Measurements from ENCODE around the gene GPR143. TPM values are rescaled to one million over a fixed set of nuclear protein-coding genes. Genes with fewer than 3 reads are reported as not detected.
"Not testable (repeated sequence)": the region's sequence is repeated elsewhere in the genome, so short reads cannot be mapped to it uniquely, and the experiment has no call there.

GPR143 gene
- total RNA-seq, 2 experiments from 2014 or later: not detected

DNA sequence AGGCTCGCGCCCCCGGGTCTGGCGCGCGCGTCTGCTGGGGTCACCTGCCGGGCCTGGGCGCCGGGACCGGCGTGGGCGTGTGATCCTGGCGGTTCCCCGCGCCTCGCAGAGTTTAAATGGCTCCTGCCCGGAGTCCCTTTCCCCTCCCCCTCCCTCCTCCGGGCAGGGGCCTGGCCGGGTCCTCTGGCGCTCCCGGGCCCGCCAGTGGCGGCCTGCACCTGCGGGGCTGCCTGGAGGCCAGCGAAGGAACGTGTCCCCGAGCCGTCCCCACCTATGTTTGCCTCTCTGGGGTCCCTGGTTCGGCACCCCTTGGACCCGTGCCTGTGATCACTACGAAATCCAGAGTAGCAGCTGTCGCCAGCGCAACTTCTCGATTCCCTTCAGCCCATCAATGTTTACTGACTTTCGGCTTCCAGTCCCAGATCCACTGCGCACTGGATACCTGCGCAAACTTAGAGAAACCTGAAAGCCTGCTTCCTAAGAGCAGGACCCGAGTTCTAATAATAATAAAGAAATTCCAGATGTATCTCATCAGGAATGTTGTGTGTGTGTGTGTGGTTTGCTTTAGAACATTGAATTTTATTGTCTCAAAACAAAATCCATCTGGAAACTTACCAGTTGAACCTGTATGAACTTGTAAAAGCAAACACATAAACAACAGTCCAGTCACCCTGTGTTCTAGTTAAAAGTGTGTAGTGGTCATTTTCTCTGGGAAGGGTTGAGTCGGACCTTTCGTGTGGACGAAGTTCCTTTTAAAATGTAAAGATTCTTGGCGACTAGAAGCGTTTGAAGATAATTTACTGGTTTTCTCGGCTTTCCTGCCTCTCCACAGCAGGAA is 21.4 kb upstream of the GPR143 start:
- POLR2A ChIA-PET: no interaction called here
- no peak overlapping the region for H3K4me3 Mint-ChIP-seq
- no peaks in the 10 kb centered on the region for H3K36me3 Mint-ChIP-seq (ENCODE audit: low read depth)

DNA sequence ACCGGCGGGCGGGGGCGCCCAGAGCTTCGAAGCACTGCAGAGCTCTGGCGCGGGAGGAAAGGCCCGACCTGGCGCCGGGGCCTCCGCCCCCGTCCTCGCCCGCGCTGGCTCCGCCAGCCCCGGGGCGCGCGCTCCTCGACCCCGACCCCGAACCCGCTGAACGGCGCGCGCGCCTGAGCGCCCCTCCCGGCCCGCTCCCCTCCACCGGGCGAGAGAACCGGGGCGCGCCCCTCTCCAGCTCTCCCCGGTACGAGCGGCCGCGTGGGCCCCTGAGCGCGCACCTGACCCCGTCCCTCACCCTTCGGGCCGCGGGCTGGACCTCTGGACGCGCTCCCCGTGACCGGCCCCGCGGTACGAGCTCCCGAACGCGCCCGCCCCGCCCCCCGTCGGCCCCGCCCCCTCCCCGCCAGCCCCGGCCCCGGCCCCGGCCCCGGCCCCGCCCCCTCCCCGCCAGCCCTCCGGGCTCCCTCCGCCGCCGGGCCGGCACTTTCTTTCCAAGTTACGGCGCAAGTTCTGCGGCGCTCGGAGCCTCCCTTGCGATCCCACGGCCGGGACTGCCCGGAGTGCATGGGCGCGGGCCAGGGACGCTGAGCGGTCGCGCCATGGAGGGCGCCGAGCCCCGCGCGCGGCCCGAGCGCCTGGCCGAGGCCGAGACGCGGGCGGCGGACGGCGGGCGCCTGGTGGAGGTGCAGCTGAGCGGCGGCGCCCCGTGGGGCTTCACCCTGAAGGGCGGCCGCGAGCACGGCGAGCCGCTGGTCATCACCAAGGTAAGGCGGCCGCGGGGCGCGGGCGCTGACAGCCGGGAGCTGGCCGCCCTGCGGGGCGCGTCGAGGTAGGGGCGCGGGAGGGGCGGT is 20.5 kb upstream of the GPR143 start, which contains the start of gene SHROOM2:
TSS of gene SHROOM2 (plus strand) at position 486 of the 854 bp plus-strand sequence. CDS start at position 603, 117 bp downstream.
- intact Hi-C loops (cut with DNase I, micrococcal nuclease): no loop called here
- ChIA-PET POLR2A (no interaction called here), CTCF (interaction anchor here (0.5 kb wide), 1 partner anchor 360 kb away, joined by 3 read pairs; no protein-coding TSS in a partner anchor)
- no peak for ATAC-seq
- Mint-ChIP-seq H3K4me3 (no peak within 1 kb of the TSS), H3K9me3 (ENCODE audit: low read depth) (no peaks in the 10 kb centered on the region), H3K36me3 (ENCODE audit: low read depth) (no peaks in the 10 kb centered on the region), H3K27ac (no peak within 1 kb of the TSS), H3K27me3 (peaks cover 33% of the 10 kb centered on the region), H3K4me1 (no peaks in the 10 kb centered on the region)
- DNase-seq: peak; percentile 10

More for the DNA sequence above, 21.4 kb upstream of the GPR143 start:
- intact Hi-C loops (cut with DNase I, micrococcal nuclease): no loop called here
- CTCF ChIA-PET: no interaction called here
- DNase-seq (peak; percentile 4), ATAC-seq (no peak)
- Mint-ChIP-seq H3K27ac (no peak overlapping the region), H3K9me3 (ENCODE audit: low read depth) (no peaks in the 10 kb centered on the region), H3K27me3 (peaks cover 33% of the 10 kb centered on the region), H3K4me1 (no peaks in the 10 kb centered on the region)

DNA sequence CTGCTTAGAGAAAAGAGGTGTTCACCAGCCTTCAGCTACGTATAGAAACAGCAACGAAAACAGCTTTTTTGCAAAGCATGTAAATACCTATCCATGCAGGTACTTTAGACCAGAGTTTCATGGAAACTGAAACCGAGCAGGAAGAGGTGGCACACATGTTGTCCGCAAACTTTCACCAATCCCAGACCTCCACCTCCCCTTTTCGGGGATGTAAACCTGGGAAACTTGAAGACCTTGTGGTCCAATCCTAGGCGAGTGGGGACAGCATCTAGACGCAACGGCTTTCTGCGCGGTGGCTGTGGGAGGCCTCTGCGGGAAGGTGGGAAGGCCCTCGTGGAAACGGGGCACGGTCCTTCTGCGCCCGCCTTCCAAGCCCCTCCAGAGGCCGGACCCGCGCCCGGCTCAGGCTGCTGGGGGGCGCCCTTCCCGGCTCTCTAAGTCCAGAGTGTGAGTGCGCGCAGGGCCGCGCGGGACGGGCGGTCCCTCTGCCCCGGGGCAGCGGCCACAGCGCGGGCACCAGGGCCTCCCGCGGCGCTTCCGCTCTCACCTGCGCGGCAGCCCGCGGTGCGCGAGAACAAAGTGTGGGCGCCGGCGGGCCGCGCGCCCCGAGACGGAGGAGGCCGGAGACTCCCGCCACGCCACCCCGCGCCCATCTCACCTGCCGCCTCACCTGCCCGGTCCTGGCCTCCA is 19.8 kb upstream of the GPR143 start:
- intact Hi-C loops (cut with DNase I, micrococcal nuclease): no loop called here
- H3K4me3 Mint-ChIP-seq: no peak overlapping the region
- no peak overlapping the region for H3K27ac Mint-ChIP-seq
- peaks cover 31% of the 10 kb centered on the region for H3K27me3 Mint-ChIP-seq
- DNase-seq (no peak), ATAC-seq (no peak)
- CTCF ChIA-PET: interaction anchor here (0.5 kb wide), 1 partner anchor 361 kb away, joined by 3 read pairs; no protein-coding TSS in a partner anchor
- H3K9me3 Mint-ChIP-seq (ENCODE audit: low read depth): no peaks in the 10 kb centered on the region
- POLR2A ChIA-PET: no interaction called here
- no peaks in the 10 kb centered on the region for H3K4me1 Mint-ChIP-seq
- H3K36me3 Mint-ChIP-seq (ENCODE audit: low read depth): no peaks in the 10 kb centered on the region

DNA sequence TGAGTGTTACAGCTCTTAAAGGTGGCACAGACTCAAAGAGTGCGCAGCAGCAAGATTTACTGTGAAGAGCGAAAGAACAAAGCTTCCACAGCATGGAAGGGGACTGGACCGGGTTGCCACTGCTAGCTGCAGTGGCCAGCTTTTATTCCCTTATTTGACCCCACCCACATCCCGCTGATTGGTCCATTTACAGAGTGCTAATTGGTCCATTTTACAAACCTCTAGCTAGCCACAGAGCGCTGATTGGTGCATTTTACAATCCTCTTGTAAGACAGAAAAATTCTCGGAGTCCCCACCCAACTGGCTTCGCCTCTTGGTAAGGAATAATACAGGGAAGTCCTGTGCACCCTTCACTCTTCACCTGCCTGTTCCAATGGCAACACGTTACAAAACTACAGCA is 18.7 kb upstream of the GPR143 start:
- POLR2A ChIA-PET: no interaction called here
- Mint-ChIP-seq H3K9me3 (ENCODE audit: low read depth) (no peaks in the 10 kb centered on the region), H3K27ac (no peak overlapping the region), H3K4me1 (no peaks in the 10 kb centered on the region), H3K27me3 (peaks cover 28% of the 10 kb centered on the region), H3K4me3 (no peak overlapping the region), H3K36me3 (ENCODE audit: low read depth) (no peaks in the 10 kb centered on the region)
- CTCF ChIA-PET: no interaction called here
- intact Hi-C loops (cut with DNase I, micrococcal nuclease): no loop called here
- no peak for DNase-seq
- ATAC-seq: no peak

DNA sequence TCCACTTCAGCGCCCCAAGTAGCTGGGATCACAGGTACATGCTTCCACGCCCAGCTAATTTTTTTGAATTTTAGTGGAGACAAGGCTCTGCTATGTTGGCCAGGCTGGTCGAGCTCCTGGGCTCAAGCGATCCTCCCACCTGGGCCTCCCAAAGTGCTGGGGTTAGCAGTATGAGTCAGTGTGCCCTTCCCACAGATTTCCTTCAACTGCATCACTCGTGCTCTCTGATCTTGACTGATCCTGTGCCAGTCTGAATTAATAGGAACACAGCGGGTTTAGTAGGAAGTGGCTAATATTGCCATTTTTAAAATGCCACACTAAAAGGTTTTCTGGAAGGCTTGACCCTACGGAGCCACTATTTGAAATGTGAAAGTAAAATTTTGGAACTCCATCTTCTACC is 16.3 kb upstream of the GPR143 start:
- intact Hi-C loops (cut with DNase I, micrococcal nuclease): no loop called here
- no peak for DNase-seq
- ChIA-PET POLR2A (no interaction called here), CTCF (no interaction called here)
- Mint-ChIP-seq H3K27me3 (peaks cover 16% of the 10 kb centered on the region), H3K36me3 (ENCODE audit: low read depth) (no peaks in the 10 kb centered on the region), H3K27ac (no peak overlapping the region), H3K4me1 (no peaks in the 10 kb centered on the region), H3K4me3 (no peak overlapping the region), H3K9me3 (ENCODE audit: low read depth) (no peaks in the 10 kb centered on the region)
- ATAC-seq: no peak

DNA sequence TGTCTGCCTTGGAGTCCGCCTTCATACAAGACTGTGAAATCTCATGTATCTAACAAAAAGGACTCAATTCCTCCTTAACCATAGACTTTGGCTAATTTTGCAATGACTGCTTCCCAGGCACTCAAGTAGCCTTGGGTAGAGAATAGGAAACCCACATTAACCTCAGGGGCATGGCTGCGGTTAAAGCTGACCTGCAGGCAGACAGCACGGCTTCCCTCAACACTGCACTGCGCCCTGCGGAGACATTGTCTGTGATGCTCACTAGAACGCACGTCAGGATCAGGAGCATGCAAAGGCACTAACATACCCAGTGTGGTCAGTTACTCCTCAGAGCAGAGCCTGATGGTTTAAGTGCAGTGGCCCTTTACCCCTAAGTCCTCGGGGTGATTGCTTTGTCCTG is 10.3 kb upstream of the GPR143 start:
- ChIA-PET CTCF (no interaction called here), POLR2A (no interaction called here)
- Mint-ChIP-seq H3K4me1 (no peaks in the 10 kb centered on the region), H3K4me3 (no peak overlapping the region), H3K9me3 (ENCODE audit: low read depth) (no peaks in the 10 kb centered on the region), H3K27me3 (peaks cover 16% of the 10 kb centered on the region), H3K36me3 (ENCODE audit: low read depth) (no peaks in the 10 kb centered on the region), H3K27ac (no peak overlapping the region)
- intact Hi-C loops (cut with DNase I, micrococcal nuclease): no loop called here
- ATAC-seq (no peak), DNase-seq (no peak)

DNA sequence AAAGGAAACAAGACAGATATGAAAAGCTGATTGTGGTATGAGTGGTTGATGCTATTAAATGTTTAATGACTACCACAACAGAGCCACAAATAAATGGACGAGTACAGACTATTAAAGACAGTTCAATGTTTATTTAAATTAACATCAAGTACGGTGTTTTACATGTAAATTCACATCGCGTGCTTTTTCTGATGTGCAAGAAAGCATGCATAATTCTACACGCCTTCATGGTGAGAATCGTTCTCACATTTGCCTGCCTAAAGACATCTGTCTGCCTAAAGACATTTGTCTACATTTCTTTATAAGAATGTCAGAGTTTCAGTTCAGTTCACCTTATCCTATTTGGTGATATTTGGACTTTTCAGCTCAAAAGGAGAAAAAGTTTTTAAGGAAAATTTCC is 7.3 kb upstream of the GPR143 start:
- Mint-ChIP-seq H3K27me3 (peaks cover 12% of the 10 kb centered on the region), H3K4me3 (no peak overlapping the region), H3K4me1 (no peaks in the 10 kb centered on the region), H3K36me3 (ENCODE audit: low read depth) (no peaks in the 10 kb centered on the region), H3K27ac (no peak overlapping the region), H3K9me3 (ENCODE audit: low read depth) (no peaks in the 10 kb centered on the region)
- ChIA-PET POLR2A (interaction anchor here (0.7 kb wide), 1 partner anchor 643 kb away, joined by 6 read pairs; no protein-coding TSS in a partner anchor), CTCF (no interaction called here)
- ATAC-seq (no peak), DNase-seq (no peak)
- intact Hi-C loops (cut with DNase I, micrococcal nuclease): no loop called here

DNA sequence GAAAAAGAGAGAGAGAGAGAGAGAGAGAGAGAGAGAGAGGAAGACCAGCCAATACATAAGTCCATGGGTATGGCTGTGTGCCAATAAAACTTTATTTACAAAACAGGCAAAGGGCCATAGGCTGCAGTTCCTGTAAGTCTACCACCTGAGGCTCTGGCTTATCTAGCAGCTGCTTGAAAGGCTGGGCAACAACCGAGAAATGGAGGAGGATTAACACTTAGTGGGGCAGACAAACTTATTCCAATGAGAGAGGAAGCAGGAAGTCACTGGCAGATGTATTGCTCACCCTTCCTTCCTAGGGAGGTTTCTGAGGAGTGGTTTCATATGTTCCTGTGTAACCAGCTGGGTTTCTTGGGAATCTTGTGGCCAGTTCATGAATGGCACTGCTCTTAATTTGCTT is 4.7 kb upstream of the GPR143 start:
- no peak for DNase-seq
- Mint-ChIP-seq H3K27me3 (peaks cover 13% of the 10 kb centered on the region), H3K36me3 (ENCODE audit: low read depth) (no peaks in the 10 kb centered on the region), H3K4me1 (no peaks in the 10 kb centered on the region), H3K4me3 (no peak overlapping the region), H3K9me3 (ENCODE audit: low read depth) (no peaks in the 10 kb centered on the region), H3K27ac (no peak overlapping the region)
- POLR2A ChIA-PET: no interaction called here
- intact Hi-C loops (cut with DNase I, micrococcal nuclease): no loop called here
- ATAC-seq: no peak
- CTCF ChIA-PET: no interaction called here

DNA sequence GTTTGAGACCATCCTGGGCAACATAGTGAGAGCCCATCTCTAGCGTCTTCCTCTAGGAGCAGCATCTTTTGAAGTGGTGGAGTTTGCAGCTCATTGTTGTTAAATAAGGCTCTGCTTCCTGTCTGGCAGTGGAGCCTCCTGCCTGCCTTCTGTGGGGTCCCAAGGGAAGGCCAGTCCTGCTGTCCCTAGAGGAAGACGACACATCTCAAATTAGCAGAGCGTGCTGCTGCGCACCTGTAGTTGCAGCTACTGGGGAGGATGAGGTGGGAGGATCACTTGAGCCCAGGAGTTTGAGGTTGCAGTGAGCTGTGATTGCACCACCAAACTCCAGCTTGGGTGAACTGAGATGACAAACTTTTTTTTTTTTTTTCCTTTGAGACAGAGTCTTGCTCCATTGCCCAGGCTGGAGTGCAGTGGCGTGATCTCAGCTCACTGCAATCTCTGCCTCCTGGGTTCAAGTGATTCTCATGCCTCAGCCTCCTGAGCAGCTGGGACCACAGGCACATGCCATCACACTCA is 2.7 kb upstream of the GPR143 start:
- POLR2A ChIA-PET; CTCF ChIA-PET; DNase-seq; H3K36me3 Mint-ChIP-seq (ENCODE audit: low read depth); intact Hi-C loops (cut with DNase I, micrococcal nuclease); ATAC-seq; H3K4me3 Mint-ChIP-seq; H3K9me3 Mint-ChIP-seq (ENCODE audit: low read depth); H3K27ac Mint-ChIP-seq; H3K4me1 Mint-ChIP-seq: not testable (repeated sequence)
- H3K27me3 Mint-ChIP-seq: peaks cover 11% of the 10 kb centered on the region

DNA sequence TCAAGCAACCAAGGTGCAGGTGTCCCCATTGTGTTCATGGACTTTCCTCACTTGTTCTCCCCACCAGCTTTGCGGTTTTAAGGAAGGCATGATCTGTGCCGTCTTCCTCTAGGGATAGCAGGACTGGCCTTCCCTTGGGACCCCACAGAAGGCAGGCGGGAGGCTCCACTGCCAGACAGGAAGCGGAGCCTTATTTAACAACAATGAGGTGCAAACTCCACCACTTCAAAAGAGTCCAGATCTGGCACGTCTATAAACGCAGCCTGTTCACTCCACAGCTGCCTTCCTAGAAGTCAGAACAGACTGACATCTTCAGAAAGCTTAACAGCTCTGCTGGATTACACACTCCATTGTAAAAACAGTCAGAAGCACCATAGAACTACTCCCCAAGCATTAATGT is 1.7 kb upstream of the GPR143 start:
- ChIA-PET CTCF (no interaction called here), POLR2A (no interaction called here)
- ATAC-seq: no peak
- H3K27ac Mint-ChIP-seq: no peak overlapping the region
- H3K9me3 Mint-ChIP-seq (ENCODE audit: low read depth): no peaks in the 10 kb centered on the region
- no peak for DNase-seq
- no peaks in the 10 kb centered on the region for H3K4me1 Mint-ChIP-seq
- H3K4me3 Mint-ChIP-seq: no peak overlapping the region
- no peaks in the 10 kb centered on the region for H3K36me3 Mint-ChIP-seq (ENCODE audit: low read depth)
- peaks cover 12% of the 10 kb centered on the region for H3K27me3 Mint-ChIP-seq
- intact Hi-C loops (cut with DNase I, micrococcal nuclease): no loop called here

DNA sequence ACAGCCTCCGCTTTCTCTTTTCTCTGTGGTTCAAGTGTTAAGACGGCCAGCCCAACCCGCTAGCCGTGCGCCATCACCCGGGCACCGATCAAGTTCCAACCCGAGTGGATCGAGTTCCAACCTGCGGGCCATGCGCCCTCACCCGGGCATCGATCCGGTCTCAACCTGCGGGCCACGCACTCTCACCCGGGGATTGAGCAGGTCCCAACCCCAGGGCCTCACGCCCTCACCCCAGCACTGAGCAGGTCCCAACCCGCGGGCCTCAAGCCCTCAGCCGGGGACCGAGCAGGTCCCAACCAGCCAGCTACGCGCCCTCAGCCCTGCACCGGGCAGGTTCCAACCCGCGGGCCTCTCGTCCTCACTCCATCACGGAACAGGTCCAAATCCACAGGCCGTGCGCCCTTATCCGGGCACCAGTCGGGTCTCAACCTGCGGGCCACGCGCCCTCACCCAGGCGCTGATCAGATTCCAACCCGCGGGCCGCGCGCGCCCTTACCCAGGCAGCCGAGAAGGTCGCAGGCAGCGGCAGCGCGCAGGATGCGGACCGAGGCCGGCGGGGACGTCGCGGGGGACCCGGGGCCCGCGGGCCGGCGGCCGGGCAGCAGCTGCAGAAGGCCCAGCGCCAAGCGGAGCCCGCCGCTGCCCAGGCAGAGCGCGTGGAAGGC is 443 bp downstream of the GPR143 start:
- H3K27ac Mint-ChIP-seq: no peak overlapping the region
- ATAC-seq (no peak), DNase-seq (no peak)
- ChIA-PET POLR2A (no interaction called here), CTCF (no interaction called here)
- H3K36me3 Mint-ChIP-seq (ENCODE audit: low read depth): no peaks in the 10 kb centered on the region
- H3K4me3 Mint-ChIP-seq: no peak overlapping the region
- no peaks in the 10 kb centered on the region for H3K4me1 Mint-ChIP-seq
- intact Hi-C loops (cut with DNase I, micrococcal nuclease): no loop called here
- peaks cover 11% of the 10 kb centered on the region for H3K27me3 Mint-ChIP-seq
- no peaks in the 10 kb centered on the region for H3K9me3 Mint-ChIP-seq (ENCODE audit: low read depth)
